ENCODE data around the gene SLC16A13. TPM values are rescaled to one million over a fixed set of nuclear protein-coding genes. Genes with fewer than 3 reads are reported as not detected.
A peak's percentile ranks its signal among the peaks of the same experiment; 100 is the strongest.
"Not testable (repeated sequence)": the region's sequence is repeated elsewhere in the genome, so short reads cannot be mapped to it uniquely, and the experiment has no call there.

SLC16A13 gene
- total RNA-seq: under 1 TPM; 0.10 to 0.66 TPM
- 1 to 10 TPM; 1.5 to 2.4 TPM for polyA plus RNA-seq (ENCODE audit: insufficient read length in 2 of 2)
- long read RNA-seq, donor 1, partial matches to known transcripts: 0 of 1 reads
- long read RNA-seq, donor 1, other reads (novel, unspliced or antisense): 0 of 1 reads
- long read RNA-seq, donor 2, partial matches to known transcripts: 0 of 1 reads
- long read RNA-seq, donor 2, other reads (novel, unspliced or antisense): 0 of 1 reads
- long read RNA-seq, donor 3: 0 reads
- long read RNA-seq, donor 4: 0 reads

GRCh38 chr17:7035591-7036368 lies at the start of gene SLC16A13:
Gene SLC16A13, plus strand, starts transcription at chr17:7036015. Its CDS starts 368 bp downstream, at chr17:7036383.
- H3K27ac ChIP-seq (ENCODE audit: low read depth, low read length): peak within 1 kb of the TSS; percentile 81
- WGBS (ENCODE audit: insufficient coverage): under 1% methylated on average over 51 of the region's 52 CpGs
- H3K4me1 ChIP-seq (ENCODE audit: control insufficient read depth, insufficient read depth, low read length): peaks cover 29% of the 10 kb centered on the region
- peak within 1 kb of the TSS; percentile 85 for H3K4me3 ChIP-seq (ENCODE audit: low read depth, low read length)
- no peaks in the 10 kb centered on the region for H3K27me3 ChIP-seq (ENCODE audit: control insufficient read depth, insufficient read depth, low read length)
- no peaks in the 10 kb centered on the region for H3K9me3 ChIP-seq (ENCODE audit: control insufficient read depth, insufficient read depth, low read length)
- H3K36me3 ChIP-seq (ENCODE audit: control insufficient read depth, insufficient read depth, low read length): no peaks in the 10 kb centered on the region
- peak in 5 of 6 donors; percentile 87 to 99 (median 93) for DNase-seq (ENCODE audit: low read depth in 4 of 6, low spot score in 6 of 6)

- WGBS (ENCODE audit: insufficient coverage): 75% methylated on average over 1 of the region's 3 CpGs
- H3K36me3 ChIP-seq (ENCODE audit: control insufficient read depth, insufficient read depth, low read length): no peaks in the 10 kb centered on the region
- H3K27me3 ChIP-seq (ENCODE audit: control insufficient read depth, insufficient read depth, low read length): no peaks in the 10 kb centered on the region
- no peaks in the 10 kb centered on the region for H3K4me1 ChIP-seq (ENCODE audit: control insufficient read depth, insufficient read depth, low read length)
- H3K9me3 ChIP-seq (ENCODE audit: control insufficient read depth, insufficient read depth, low read length): no peaks in the 10 kb centered on the region
- no peak overlapping the region for H3K27ac ChIP-seq (ENCODE audit: low read depth, low read length)
- no peak for DNase-seq (ENCODE audit: low read depth in 4 of 6, low spot score in 6 of 6)
- no peak overlapping the region for H3K4me3 ChIP-seq (ENCODE audit: low read depth, low read length)
These were observed 49.1 kb upstream of the SLC16A13 start for GRCh38 chr17:6986676-6987075.

- H3K4me3 ChIP-seq (ENCODE audit: low read depth, low read length): no peak overlapping the region
- no peaks in the 10 kb centered on the region for H3K4me1 ChIP-seq (ENCODE audit: control insufficient read depth, insufficient read depth, low read length)
These were observed 46.0 kb upstream of the SLC16A13 start for GRCh38 chr17:6989779-6990178.

GRCh38 chr17:6993613-6994056 lies 42.2 kb upstream of the SLC16A13 start:
- peaks cover 14% of the 10 kb centered on the region for H3K36me3 ChIP-seq (ENCODE audit: control insufficient read depth, insufficient read depth, low read length)
- not testable (repeated sequence) for H3K27ac ChIP-seq (ENCODE audit: low read depth, low read length); H3K4me3 ChIP-seq (ENCODE audit: low read depth, low read length); H3K9me3 ChIP-seq (ENCODE audit: control insufficient read depth, insufficient read depth, low read length); DNase-seq (ENCODE audit: low read depth in 4 of 6, low spot score in 6 of 6)
- peaks cover 18% of the 10 kb centered on the region for H3K4me1 ChIP-seq (ENCODE audit: control insufficient read depth, insufficient read depth, low read length)
- peaks cover 19% of the 10 kb centered on the region for H3K27me3 ChIP-seq (ENCODE audit: control insufficient read depth, insufficient read depth, low read length)
- 88% methylated on average over 3 of the region's 5 CpGs for WGBS (ENCODE audit: insufficient coverage)

More at GRCh38 chr17:6989779-6990178, 46.0 kb upstream of the SLC16A13 start:
- WGBS (ENCODE audit: insufficient coverage): 55% methylated on average over 2 of the region's 2 CpGs
- DNase-seq (ENCODE audit: low read depth in 4 of 6, low spot score in 6 of 6): no peak
- Histone ChIP-seq H3K36me3 (ENCODE audit: control insufficient read depth, insufficient read depth, low read length) (no peaks in the 10 kb centered on the region), H3K27ac (ENCODE audit: low read depth, low read length) (no peak overlapping the region), H3K9me3 (ENCODE audit: control insufficient read depth, insufficient read depth, low read length) (no peaks in the 10 kb centered on the region), H3K27me3 (ENCODE audit: control insufficient read depth, insufficient read depth, low read length) (no peaks in the 10 kb centered on the region)

- no peak overlapping the region for H3K27ac ChIP-seq (ENCODE audit: low read depth, low read length)
- peaks cover 19% of the 10 kb centered on the region for H3K27me3 ChIP-seq (ENCODE audit: control insufficient read depth, insufficient read depth, low read length)
- peak in 1 of 6 donors; percentile 43 for DNase-seq (ENCODE audit: low read depth in 4 of 6, low spot score in 6 of 6)
- peaks cover 18% of the 10 kb centered on the region for H3K4me1 ChIP-seq (ENCODE audit: control insufficient read depth, insufficient read depth, low read length)
- 91% methylated on average over 1 of the region's 10 CpGs for WGBS (ENCODE audit: insufficient coverage)
- peaks cover 18% of the 10 kb centered on the region for H3K36me3 ChIP-seq (ENCODE audit: control insufficient read depth, insufficient read depth, low read length)
- H3K4me3 ChIP-seq (ENCODE audit: low read depth, low read length): no peak overlapping the region
- no peaks in the 10 kb centered on the region for H3K9me3 ChIP-seq (ENCODE audit: control insufficient read depth, insufficient read depth, low read length)
These were observed 41.7 kb upstream of the SLC16A13 start for GRCh38 chr17:6994118-6994598.

- Histone ChIP-seq H3K36me3 (ENCODE audit: control insufficient read depth, insufficient read depth, low read length) (peaks cover 24% of the 10 kb centered on the region), H3K27me3 (ENCODE audit: control insufficient read depth, insufficient read depth, low read length) (peaks cover 19% of the 10 kb centered on the region), H3K4me3 (ENCODE audit: low read depth, low read length) (no peak overlapping the region), H3K9me3 (ENCODE audit: control insufficient read depth, insufficient read depth, low read length) (no peaks in the 10 kb centered on the region), H3K4me1 (ENCODE audit: control insufficient read depth, insufficient read depth, low read length) (peaks cover 18% of the 10 kb centered on the region), H3K27ac (ENCODE audit: low read depth, low read length) (no peak overlapping the region)
- DNase-seq (ENCODE audit: low read depth in 4 of 6, low spot score in 6 of 6): no peak
- 84% methylated on average over 6 of the region's 9 CpGs for whole genome bisulfite sequencing (ENCODE audit: insufficient coverage)
These were observed 41.1 kb upstream of the SLC16A13 start for GRCh38 chr17:6994666-6995256.

GRCh38 chr17:6995500-6996255 lies 40.1 kb upstream of the SLC16A13 start, which contains the start of gene ALOX12:
Gene ALOX12, plus strand, starts transcription at chr17:6996049. Its CDS starts 69 bp downstream, at chr17:6996118.
- H3K27ac ChIP-seq (ENCODE audit: low read depth, low read length): no peak within 1 kb of the TSS
- peaks cover 19% of the 10 kb centered on the region for H3K27me3 ChIP-seq (ENCODE audit: control insufficient read depth, insufficient read depth, low read length)
- 15% methylated on average over 64 of the region's 64 CpGs for WGBS (ENCODE audit: insufficient coverage)
- peaks cover 18% of the 10 kb centered on the region for H3K4me1 ChIP-seq (ENCODE audit: control insufficient read depth, insufficient read depth, low read length)
- H3K36me3 ChIP-seq (ENCODE audit: control insufficient read depth, insufficient read depth, low read length): peaks cover 29% of the 10 kb centered on the region
- no peak for DNase-seq (ENCODE audit: low read depth in 4 of 6, low spot score in 6 of 6)
- H3K9me3 ChIP-seq (ENCODE audit: control insufficient read depth, insufficient read depth, low read length): no peaks in the 10 kb centered on the region
- H3K4me3 ChIP-seq (ENCODE audit: low read depth, low read length): no peak within 1 kb of the TSS

- Histone ChIP-seq H3K27ac (ENCODE audit: low read depth, low read length) (no peak overlapping the region), H3K9me3 (ENCODE audit: control insufficient read depth, insufficient read depth, low read length) (no peaks in the 10 kb centered on the region)
- WGBS (ENCODE audit: insufficient coverage): 31% methylated on average over 58 of the region's 58 CpGs
These were observed 39.4 kb upstream of the SLC16A13 start for GRCh38 chr17:6996256-6997011.

More at GRCh38 chr17:6996256-6997011, 39.4 kb upstream of the SLC16A13 start:
- H3K4me3 ChIP-seq (ENCODE audit: low read depth, low read length): no peak overlapping the region
- H3K36me3 ChIP-seq (ENCODE audit: control insufficient read depth, insufficient read depth, low read length): peaks cover 36% of the 10 kb centered on the region
- peaks cover 19% of the 10 kb centered on the region for H3K27me3 ChIP-seq (ENCODE audit: control insufficient read depth, insufficient read depth, low read length)
- peaks cover 18% of the 10 kb centered on the region for H3K4me1 ChIP-seq (ENCODE audit: control insufficient read depth, insufficient read depth, low read length)
- peak in 1 of 6 donors; percentile 34 for DNase-seq (ENCODE audit: low read depth in 4 of 6, low spot score in 6 of 6)
